Tibial artery (tissue), 4 donors: ENCODE data around the gene CR1L.
"Not testable (repeated sequence)": the region's sequence is repeated elsewhere in the genome, so short reads cannot be mapped to it uniquely, and the experiment has no call there.

ENCODE experiments used
- DNase-seq, 2 donors: peaks; one replicate each; pipeline ENCODE4 v3.0.0-alpha.2; 2019
- H3K27ac ChIP-seq, 2 donors: fragments of 200-600 bp; sonication (generic) in 1 of 2; 1 replicate in 1 of 2; 2 replicates in 1 of 2; pipeline ENCODE4 v1.5.1; 2018 to 2019; ENCODE audit warnings: mild to moderate bottlenecking in 1 of 2
- H3K27me3 ChIP-seq, 2 donors: fragments of 200-600 bp; sonication (generic) in 1 of 2; one replicate each; pipeline versions ENCODE4 v1.5.1 to v1.6.0; 2016 to 2019
- H3K36me3 ChIP-seq, 3 donors: fragments of 200-600 bp; sonication (generic) in 2 of 3; one replicate each; pipeline ENCODE4 v1.5.1; 2016 to 2019; ENCODE audit warnings: mild to moderate bottlenecking in 2 of 3
- H3K4me1 ChIP-seq, 4 donors: fragments of 200-600 bp; sonication (generic) in 2 of 4; 1 replicate in 3 of 4; 2 replicates in 1 of 4; pipeline ENCODE4 v1.5.1; 2016 to 2019
- H3K4me3 ChIP-seq, 2 donors: fragments of 200-600 bp; sonication (generic) in 1 of 2; 1 replicate in 1 of 2; 2 replicates in 1 of 2; pipeline ENCODE4 v1.5.1; 2018 to 2019; ENCODE audit warnings: mild to moderate bottlenecking in 2 of 2
- H3K9me3 ChIP-seq, 3 donors: fragments of 200-600 bp; sonication (generic) in 1 of 3; one replicate each; pipeline ENCODE4 v1.5.1; 2016 to 2019
- CTCF ChIP-seq, 2 experiments: fragments of 200-600 bp in 1 of 2; fragments of 450-650 bp in 1 of 2; IDR thresholded peaks; one replicate each; pipeline ENCODE4 v1.5.1; 2017 to 2019; ENCODE audit warnings: antibody characterized with exemption in 2 of 2, mild to moderate bottlenecking in 1 of 2, moderate library complexity in 1 of 2
- intact Hi-C: fragments of 100-400 bp; cut with DNase I; formaldehyde crosslinking; loops from one replicate; pipeline ENCODE4 v1.15.0; 2023; ENCODE audit warnings: low total_unique reads

Gene CR1L

GRCh38 chr1:207631137-207631536, 13.8 kb upstream of the CR1L start:
- H3K27ac ChIP-seq = no peak overlapping the region
- H3K36me3 ChIP-seq = no peaks in the 10 kb centered on the region
- H3K4me1 ChIP-seq = no peaks in the 10 kb centered on the region
- no peak for DNase-seq
- no peak overlapping the region for H3K4me3 ChIP-seq
- intact Hi-C loops = no loop called here
- H3K27me3 ChIP-seq = peaks cover 0 to 3% of the 10 kb centered on the region in 2 donors
- H3K9me3 ChIP-seq = no peaks in the 10 kb centered on the region
- TF ChIP-seq CTCF (IDR thresholded peaks at IDR 0.05) = no peak

GRCh38 chr1:207633226-207633625, 11.7 kb upstream of the CR1L start:
- H3K27ac ChIP-seq = no peak overlapping the region
- intact Hi-C loops = no loop called here
- TF ChIP-seq CTCF (IDR thresholded peaks at IDR 0.05) = no peak
- H3K36me3 ChIP-seq = no peaks in the 10 kb centered on the region
- peaks cover 0 to 3% of the 10 kb centered on the region in 2 donors for H3K27me3 ChIP-seq
- H3K9me3 ChIP-seq = no peaks in the 10 kb centered on the region
- H3K4me3 ChIP-seq = no peak overlapping the region
- no peak for DNase-seq
- no peaks in the 10 kb centered on the region for H3K4me1 ChIP-seq

GRCh38 chr1:207633699-207634289, 11.1 kb upstream of the CR1L start:
- intact Hi-C loops, H3K9me3 ChIP-seq, H3K27ac ChIP-seq, DNase-seq, H3K4me3 ChIP-seq, H3K27me3 ChIP-seq, H3K36me3 ChIP-seq, H3K4me1 ChIP-seq: not testable (repeated sequence)

GRCh38 chr1:207634293-207634692, 10.6 kb upstream of the CR1L start:
- H3K27ac ChIP-seq, H3K4me3 ChIP-seq, DNase-seq, intact Hi-C loops, H3K4me1 ChIP-seq, H3K36me3 ChIP-seq, H3K27me3 ChIP-seq, H3K9me3 ChIP-seq: not testable (repeated sequence)

GRCh38 chr1:207635569-207636186, 9.3 kb upstream of the CR1L start:
- intact Hi-C loops, DNase-seq: not testable (repeated sequence)

GRCh38 chr1:207638487-207639145, 6.3 kb upstream of the CR1L start:
- H3K9me3 ChIP-seq, H3K27ac ChIP-seq, intact Hi-C loops, H3K4me1 ChIP-seq, H3K36me3 ChIP-seq, H3K4me3 ChIP-seq, DNase-seq: not testable (repeated sequence)
- H3K27me3 ChIP-seq = peaks cover 0 to 12% of the 10 kb centered on the region in 2 donors

More at GRCh38 chr1:207635569-207636186, 9.3 kb upstream of the CR1L start:
- H3K27me3 ChIP-seq, H3K9me3 ChIP-seq, H3K4me3 ChIP-seq, H3K27ac ChIP-seq, H3K4me1 ChIP-seq, H3K36me3 ChIP-seq: not testable (repeated sequence)

- H3K4me3 ChIP-seq, H3K27ac ChIP-seq, H3K9me3 ChIP-seq, intact Hi-C loops, H3K4me1 ChIP-seq, DNase-seq, H3K36me3 ChIP-seq: not testable (repeated sequence)
- H3K27me3 ChIP-seq = peaks cover 0 to 13% of the 10 kb centered on the region in 2 donors
Measured at GRCh38 chr1:207639362-207639761, 5.6 kb upstream of the CR1L start.

GRCh38 chr1:207644166-207644851, 624 bp upstream of the CR1L start:
- Histone ChIP-seq H3K27ac (no peak overlapping the region), H3K4me1 (peaks cover 0 to 16% (median 12%) of the 10 kb centered on the region in 4 donors), H3K36me3 (no peaks in the 10 kb centered on the region), H3K4me3 (peak overlapping the region; percentile 53 to 55), H3K9me3 (no peaks in the 10 kb centered on the region), H3K27me3 (peaks cover 0 to 10% of the 10 kb centered on the region in 2 donors)
- DNase-seq = no peak
- intact Hi-C loops = no loop called here
- TF ChIP-seq CTCF (IDR thresholded peaks at IDR 0.05) = no peak
